ENCODE data around the gene PRR20G.
"Not testable (repeated sequence)": the region's sequence is repeated elsewhere in the genome, so short reads cannot be mapped to it uniquely, and the experiment has no call there.

PRR20G gene

GRCh38 chr3:127287840-127288239 lies at the start of gene PRR20G:
Gene PRR20G (minus strand): TSS chr3:127288046. CDS start chr3:127287365, 681 bp downstream.
- no peak for DNase-seq

- no peak for DNase-seq
Measured at GRCh38 chr3:127337001-127337400, 49.2 kb upstream of the PRR20G start.

GRCh38 chr3:127336101-127336500 lies 48.3 kb upstream of the PRR20G start:
- no peak for DNase-seq

- DNase-seq = no peak
Measured at GRCh38 chr3:127330385-127330784, 42.5 kb upstream of the PRR20G start.

- DNase-seq = no peak
Measured at GRCh38 chr3:127329631-127330285, 41.9 kb upstream of the PRR20G start.

GRCh38 chr3:127328421-127328820 lies 40.6 kb upstream of the PRR20G start:
- no peak for DNase-seq

GRCh38 chr3:127326341-127326740 lies 38.5 kb upstream of the PRR20G start:
- DNase-seq = no peak

- DNase-seq = no peak
Measured at GRCh38 chr3:127325629-127325961, 37.7 kb upstream of the PRR20G start.

- no peak for DNase-seq
Measured at GRCh38 chr3:127324913-127325628, 37.2 kb upstream of the PRR20G start.

- no peak for DNase-seq
Measured at GRCh38 chr3:127324076-127324475, 36.2 kb upstream of the PRR20G start.

GRCh38 chr3:127323581-127323980 lies 35.7 kb upstream of the PRR20G start:
- DNase-seq = no peak

GRCh38 chr3:127321371-127321770 lies 33.5 kb upstream of the PRR20G start:
- no peak for DNase-seq

- DNase-seq = no peak
Measured at GRCh38 chr3:127320529-127321121, 32.8 kb upstream of the PRR20G start.

GRCh38 chr3:127316685-127317084 lies 28.8 kb upstream of the PRR20G start:
- no peak for DNase-seq

GRCh38 chr3:127312818-127313217 lies 25.0 kb upstream of the PRR20G start:
- DNase-seq = no peak

GRCh38 chr3:127308821-127309220 lies 21.0 kb upstream of the PRR20G start:
- DNase-seq = not testable (repeated sequence)

GRCh38 chr3:127307916-127308315 lies 20.1 kb upstream of the PRR20G start:
- no peak for DNase-seq

GRCh38 chr3:127307112-127307835 lies 19.4 kb upstream of the PRR20G start:
- DNase-seq = no peak

- no peak for DNase-seq
Measured at GRCh38 chr3:127306361-127307111, 18.7 kb upstream of the PRR20G start.

- DNase-seq = no peak
Measured at GRCh38 chr3:127305499-127306060, 17.7 kb upstream of the PRR20G start.

- no peak for DNase-seq
Measured at GRCh38 chr3:127304121-127304744, 16.4 kb upstream of the PRR20G start.

GRCh38 chr3:127299276-127299675 lies 11.4 kb upstream of the PRR20G start:
- no peak for DNase-seq
